Measurements from ENCODE around the gene CYP11A1. TPM values are rescaled to one million over a fixed set of nuclear protein-coding genes. Genes with fewer than 3 reads are reported as not detected.

CYP11A1 gene
- total RNA-seq, 1 donor, result 0.86 TPM

- H3K4me3 ChIP-seq (ENCODE audit: low read depth, low read length), result no peak overlapping the region
- no peak for TF ChIP-seq CTCF (IDR thresholded peaks at IDR 0.05; ENCODE audit: insufficient read depth, low read depth, low read length)
- DNase-seq (ENCODE audit: low read depth), result no peak
Observed at GRCh38 chr15:74383695-74384565, 16.5 kb upstream of the CYP11A1 start.

GRCh38 chr15:74383286-74383685, 15.8 kb upstream of the CYP11A1 start:
- no peak overlapping the region for H3K4me3 ChIP-seq (ENCODE audit: low read depth, low read length)
- no peak for TF ChIP-seq CTCF (IDR thresholded peaks at IDR 0.05; ENCODE audit: insufficient read depth, low read depth, low read length)
- DNase-seq (ENCODE audit: low read depth), result no peak

- peak; percentile 95 for TF ChIP-seq CTCF (IDR thresholded peaks at IDR 0.05; ENCODE audit: insufficient read depth, low read depth, low read length)
- no peak overlapping the region for H3K4me3 ChIP-seq (ENCODE audit: low read depth, low read length)
- peak; percentile 74 for DNase-seq (ENCODE audit: low read depth)
Observed at GRCh38 chr15:74382004-74382816, 14.8 kb upstream of the CYP11A1 start.

GRCh38 chr15:74381481-74381880, 14.0 kb upstream of the CYP11A1 start:
- no peak overlapping the region for H3K4me3 ChIP-seq (ENCODE audit: low read depth, low read length)
- DNase-seq (ENCODE audit: low read depth), result no peak
- TF ChIP-seq CTCF (IDR thresholded peaks at IDR 0.05; ENCODE audit: insufficient read depth, low read depth, low read length), result no peak

- DNase-seq (ENCODE audit: low read depth), result no peak
- no peak for TF ChIP-seq CTCF (IDR thresholded peaks at IDR 0.05; ENCODE audit: insufficient read depth, low read depth, low read length)
- no peak overlapping the region for H3K4me3 ChIP-seq (ENCODE audit: low read depth, low read length)
Observed at GRCh38 chr15:74381190-74381453, 13.7 kb upstream of the CYP11A1 start.

GRCh38 chr15:74380361-74381189, 13.1 kb upstream of the CYP11A1 start:
- TF ChIP-seq CTCF (IDR thresholded peaks at IDR 0.05; ENCODE audit: insufficient read depth, low read depth, low read length), result no peak
- DNase-seq (ENCODE audit: low read depth), result no peak

More at GRCh38 chr15:74380361-74381189, 13.1 kb upstream of the CYP11A1 start:
- no peak overlapping the region for H3K4me3 ChIP-seq (ENCODE audit: low read depth, low read length)

Data from fibroblast of villous mesenchyme (primary cell).